ENCODE results near the gene SLC2A1.

- TF ChIP-seq POLR2A (IDR thresholded peaks at IDR 0.05) (no peak), CTCF (IDR thresholded peaks at IDR 0.05) (no peak)
Measured at GRCh38 chr1:42970143-42970542, 11.5 kb upstream of the SLC2A1 start.
